Retinal pigment epithelial cell (primary cell): ENCODE data around the gene CAAP1.
"Not testable (repeated sequence)": the region's sequence is repeated elsewhere in the genome, so short reads cannot be mapped to it uniquely, and the experiment has no call there.

Experiments used
- DNase-seq: peaks from one replicate; pipeline ENCODE4 v3.0.0-alpha.2; 2010; ENCODE audit warnings: low read depth
- H3K4me3 ChIP-seq: 2 replicates; pipeline ENCODE4 v1.5.1; 2011; ENCODE audit warnings: mild to moderate bottlenecking, low read length, control low read depth, moderate library complexity
- CTCF ChIP-seq: conservative IDR thresholded peaks from 2 replicates; pipeline ENCODE4 v1.5.1; 2011; ENCODE audit warnings: low read depth, low read length, control low read depth, inconsistent platforms

Gene CAAP1

GRCh38 chr9:26850995-26851394, 41.6 kb downstream of the CAAP1 start:
- H3K4me3 ChIP-seq = no peak overlapping the region
- TF ChIP-seq CTCF = no peak
- no peak for DNase-seq

GRCh38 chr9:26833792-26834191, 58.8 kb downstream of the CAAP1 start:
- TF ChIP-seq CTCF = no peak
- no peak overlapping the region for H3K4me3 ChIP-seq
- no peak for DNase-seq

GRCh38 chr9:26828391-26828955, 64.1 kb downstream of the CAAP1 start:
- not testable (repeated sequence) for DNase-seq, H3K4me3 ChIP-seq

- no peak for TF ChIP-seq CTCF
- no peak for DNase-seq
Observed at GRCh38 chr9:26814799-26815198, 77.8 kb downstream of the CAAP1 start.

GRCh38 chr9:26813247-26813646, 79.4 kb downstream of the CAAP1 start:
- no peak overlapping the region for H3K4me3 ChIP-seq
- TF ChIP-seq CTCF = no peak
- DNase-seq = no peak

More at GRCh38 chr9:26814799-26815198, 77.8 kb downstream of the CAAP1 start:
- H3K4me3 ChIP-seq = no peak overlapping the region

- TF ChIP-seq CTCF = no peak
- no peak for DNase-seq
- H3K4me3 ChIP-seq = no peak overlapping the region
Observed at GRCh38 chr9:26812217-26812616, 80.4 kb downstream of the CAAP1 start.

GRCh38 chr9:26811106-26811505, 81.5 kb downstream of the CAAP1 start:
- no peak for DNase-seq
- no peak overlapping the region for H3K4me3 ChIP-seq
- no peak for TF ChIP-seq CTCF

- no peak overlapping the region for H3K4me3 ChIP-seq
- DNase-seq = no peak
- no peak for TF ChIP-seq CTCF
Observed at GRCh38 chr9:26809795-26810194, 82.8 kb downstream of the CAAP1 start.
